H1 (cell line): ENCODE measurements around the gene PLXND1. TPM values are rescaled to one million over a fixed set of nuclear protein-coding genes. Genes with fewer than 3 reads are reported as not detected.

Experiments used
- CTCF ChIA-PET: fragments of 300-600 bp; sonication (Branson Sonifier 250); formaldehyde crosslinking; loops from one replicate; lab custom pipeline; 2021; ENCODE audit not compliant: partially characterized antibody; lab: Charles Lee
- POLR2A ChIA-PET: fragments of 300-600 bp; sonication (Branson Sonifier 250); formaldehyde crosslinking; loops from one replicate; lab custom pipeline; 2021; ENCODE audit warnings: inconsistent platforms; ENCODE audit not compliant: partially characterized antibody; lab: Charles Lee
- DNase-seq, 2 experiments: peaks; one replicate each; pipeline versions ENCODE4 v3.0.0 to v3.0.0-alpha.2; 2010 to 2022; ENCODE audit warnings: low spot score in 2 of 2, low read depth in 1 of 2, mixed read lengths in 1 of 2
- FAIRE-seq: peaks from 2 replicates; lab custom pipeline; 2011; peaks lifted over from hg19 to GRCh38; lab: Jason Lieb, UNC
- H2AFZ ChIP-seq: 2 replicates; pipeline ENCODE4 v1.8.1; 2012; ENCODE audit warnings: low read length, inconsistent platforms
- H2AK5ac ChIP-seq: 2 replicates; pipeline ENCODE4 v1.6.1; 2013; ENCODE audit warnings: low read depth, low read length
- H2BK120ac ChIP-seq: replicated peaks from 2 replicates; pipeline ENCODE3; 2013; ENCODE audit warnings: low read depth, low read length, inconsistent platforms
- H2BK12ac ChIP-seq: 2 replicates; pipeline ENCODE4 v1.6.1; 2013; ENCODE audit warnings: low read depth, low read length
- H2BK15ac ChIP-seq: 2 replicates; pipeline ENCODE4 v1.6.1; 2013; ENCODE audit warnings: low read length
- H2BK20ac ChIP-seq: 2 replicates; pipeline ENCODE4 v1.6.1; 2013; ENCODE audit warnings: low read length
- H2BK5ac ChIP-seq: 2 replicates; pipeline ENCODE4 v1.6.1; 2013; ENCODE audit warnings: low read depth, low read length
- H3K14ac ChIP-seq: 2 replicates; pipeline ENCODE4 v1.6.1; 2013; ENCODE audit warnings: inconsistent platforms; ENCODE audit not compliant: insufficient read length
- H3K18ac ChIP-seq: 2 replicates; pipeline ENCODE4 v1.6.1; 2013; ENCODE audit warnings: low read length; ENCODE audit errors: extremely low read depth
- H3K23ac ChIP-seq: 2 replicates; pipeline ENCODE4 v1.6.1; 2013; ENCODE audit warnings: inconsistent platforms; ENCODE audit not compliant: insufficient read length
- H3K23me2 ChIP-seq: 2 replicates; pipeline ENCODE4 v1.6.1; 2013; ENCODE audit warnings: low read depth, low read length
- H3K27ac ChIP-seq: 2 replicates; pipeline ENCODE4 v1.6.1; 2011; ENCODE audit warnings: low read depth, low read length, inconsistent platforms
- H3K27me3 ChIP-seq, 4 experiments: replicated peaks in 1 of 4; 1 replicate in 1 of 4; 2 replicates in 3 of 4; pipeline versions ENCODE4 v1.6.1 to v1.8.1; 2011 to 2013; ENCODE audit warnings: low read length in 3 of 4, mild to moderate bottlenecking in 3 of 4, inconsistent platforms in 2 of 4, mixed read lengths in 2 of 4, moderate library complexity in 1 of 4; ENCODE audit not compliant: control insufficient read depth in 3 of 4, insufficient read depth in 3 of 4; ENCODE audit errors: extremely low read depth in 1 of 4
- H3K36me3 ChIP-seq, 4 experiments: 2 replicates each; pipeline versions ENCODE4 v1.6.1 to v1.8.1; 2011 to 2013; ENCODE audit warnings: mild to moderate bottlenecking in 4 of 4, low read length in 3 of 4, moderate library complexity in 2 of 4, control low read depth in 1 of 4, inconsistent platforms in 1 of 4; ENCODE audit not compliant: insufficient read depth in 4 of 4, control insufficient read depth in 2 of 4
- H3K4ac ChIP-seq: replicated peaks from 2 replicates; pipeline ENCODE3; 2013; ENCODE audit warnings: low read length, low read depth, mixed read lengths, inconsistent platforms; ENCODE audit not compliant: insufficient read length
- H3K4me1 ChIP-seq, 4 experiments: replicated peaks in 1 of 4; 1 replicate in 1 of 4; 2 replicates in 3 of 4; pipeline versions ENCODE4 v1.6.1 to v1.8.1; 2011 to 2013; ENCODE audit warnings: low read length in 3 of 4, inconsistent platforms in 2 of 4, mixed read lengths in 1 of 4; ENCODE audit not compliant: insufficient read depth in 4 of 4, control insufficient read depth in 3 of 4
- H3K4me2 ChIP-seq, 2 experiments: 2 replicates each; pipeline versions ENCODE4 v1.6.1 to v1.8.1; 2011 to 2013; ENCODE audit warnings: low read depth in 2 of 2, low read length in 2 of 2, control low read depth in 1 of 2, inconsistent platforms in 1 of 2, mild to moderate bottlenecking in 1 of 2; ENCODE audit not compliant: insufficient read depth in 1 of 2
- H3K4me3 ChIP-seq, 4 experiments: fragments of 200-600, 300-600 bp in 1 of 4; sonication (generic), shearing (Covaris generic), sonication (Bioruptor Twin) in 1 of 4; 2 replicates each; pipeline versions ENCODE4 v1.5.1 to v1.8.1; 2011 to 2016; ENCODE audit warnings: low read length in 4 of 4, low read depth in 3 of 4, control low read depth in 2 of 4, inconsistent platforms in 2 of 4, mild to moderate bottlenecking in 2 of 4, mixed read lengths in 1 of 4, moderate library complexity in 1 of 4; ENCODE audit not compliant: insufficient read depth in 2 of 4; ENCODE audit errors: extremely low read depth in 1 of 4
- H3K56ac ChIP-seq: replicated peaks from 2 replicates; pipeline ENCODE3; 2013; ENCODE audit warnings: low read depth, mild to moderate bottlenecking, mixed read lengths, low read length, inconsistent platforms; ENCODE audit not compliant: insufficient read length
- H3K79me1 ChIP-seq: 2 replicates; pipeline ENCODE4 v1.6.1; 2013; ENCODE audit warnings: low read depth, low read length, control low read depth
- H3K79me2 ChIP-seq, 2 experiments: 2 replicates each; pipeline versions ENCODE4 v1.6.1 to v1.8.1; 2012 to 2013; ENCODE audit warnings: low read length in 2 of 2, mild to moderate bottlenecking in 2 of 2, inconsistent platforms in 1 of 2; ENCODE audit not compliant: insufficient read depth in 2 of 2, control insufficient read depth in 1 of 2
- H3K9ac ChIP-seq, 4 experiments: replicated peaks in 1 of 4; 1 replicate in 1 of 4; 2 replicates in 3 of 4; pipeline versions ENCODE4 v1.6.1 to v1.8.1; 2011 to 2013; ENCODE audit warnings: low read depth in 3 of 4, low read length in 3 of 4, control low read depth in 2 of 4, mild to moderate bottlenecking in 2 of 4, moderate library complexity in 2 of 4, inconsistent platforms in 1 of 4; ENCODE audit errors: extremely low read depth in 1 of 4
- H3K9me3 ChIP-seq, 2 experiments: 2 replicates each; pipeline versions ENCODE4 v1.6.1 to v1.8.1; 2012 to 2013; ENCODE audit warnings: mild to moderate bottlenecking in 2 of 2, moderate library complexity in 2 of 2, control low read depth in 1 of 2, inconsistent platforms in 1 of 2, low read depth in 1 of 2, low read length in 1 of 2, mixed read lengths in 1 of 2; ENCODE audit not compliant: insufficient read depth in 2 of 2
- H4K20me1 ChIP-seq, 2 experiments: replicated peaks in 1 of 2; 2 replicates each; pipeline versions ENCODE3 to v1.8.1; 2011 to 2013; ENCODE audit warnings: inconsistent platforms in 2 of 2, low read length in 2 of 2, mild to moderate bottlenecking in 1 of 2; ENCODE audit not compliant: insufficient read depth in 2 of 2, control insufficient read depth in 1 of 2
- H4K5ac ChIP-seq: 2 replicates; pipeline ENCODE4 v1.6.1; 2013; ENCODE audit warnings: low read length, low read depth, mixed read lengths, inconsistent platforms; ENCODE audit not compliant: insufficient read length
- H4K8ac ChIP-seq: 2 replicates; pipeline ENCODE4 v1.8.0; 2013; ENCODE audit warnings: mild to moderate bottlenecking, moderate library complexity, low read length, inconsistent platforms; ENCODE audit not compliant: insufficient read depth; ENCODE audit errors: extremely low read depth
- H4K91ac ChIP-seq: replicated peaks from 2 replicates; pipeline ENCODE3; 2013; ENCODE audit warnings: low read length, mixed read lengths, inconsistent platforms; ENCODE audit not compliant: insufficient read length
- JUN ChIP-seq: IDR thresholded peaks from 2 replicates; pipeline ENCODE4 v1.6.1; 2011; ENCODE audit warnings: low read depth, mild to moderate bottlenecking, improper control_type of control experiment, low read length
- KDM1A ChIP-seq: fragments of 200-600, 300-600 bp; sonication (generic); IDR thresholded peaks from 2 replicates; pipeline ENCODE4 v1.7.1; 2016; ENCODE audit warnings: mild to moderate bottlenecking, low read length, borderline replicate concordance
- TBP ChIP-seq: IDR thresholded peaks from 2 replicates; pipeline ENCODE4 v1.6.1; 2011; ENCODE audit warnings: low read depth, low read length, improper control_type of control experiment
- WGBS, 2 experiments: shearing (Covaris generic) in 1 of 2; methylation state at CpG; one replicate each; pipeline versions ENCODE4 v1.1.6 to v1.1.7; 2013 to 2015; ENCODE audit warnings: low lambda C conversion rate in 2 of 2, mixed read lengths in 2 of 2, inconsistent platforms in 1 of 2, low coverage in 1 of 2, missing lambda C conversion rate in 1 of 2; ENCODE audit not compliant: insufficient replicate concordance in 2 of 2, insufficient coverage in 1 of 2, insufficient read length in 1 of 2; ENCODE audit errors: extremely low coverage in 1 of 2, missing lambda C conversion rate in 1 of 2; 5-methylcytosine and 5-hydroxymethylcytosine counted together
- polyA plus RNA-seq, 7 experiments: library from polyadenylated mRNA; depleted of rRNA in 3 of 7; stranded (reverse) in 5 of 7; unstranded in 2 of 7; fragments of >200 nt in 5 of 7; fragments of 200-250 nt in 2 of 7; gene quantifications; 1 replicate in 5 of 7; 2 replicates in 1 of 7; 4 replicates in 1 of 7; pipeline versions ENCODE4 v1.2.1 to v1.2.3, GENCODE V29; 2011 to 2013; ENCODE audit warnings: missing spikeins in 2 of 7, mixed read lengths in 2 of 7
- total RNA-seq: library from RNA; stranded (reverse); fragmentation: NEBNext Ultra II Directional; extraction: Animal tissue kit (Norgen Biotek cat#: 25700); gene quantifications from 2 replicates; pipeline ENCODE4 v1.2.1, GENCODE V29; 2021

PLXND1 gene
- total and polyA plus RNA-seq, 2 of the 8 experiments (the other 6 are each of a cell fraction or from before 2014, with no cell fraction given): 17.7 to 66.4 TPM

DNA sequence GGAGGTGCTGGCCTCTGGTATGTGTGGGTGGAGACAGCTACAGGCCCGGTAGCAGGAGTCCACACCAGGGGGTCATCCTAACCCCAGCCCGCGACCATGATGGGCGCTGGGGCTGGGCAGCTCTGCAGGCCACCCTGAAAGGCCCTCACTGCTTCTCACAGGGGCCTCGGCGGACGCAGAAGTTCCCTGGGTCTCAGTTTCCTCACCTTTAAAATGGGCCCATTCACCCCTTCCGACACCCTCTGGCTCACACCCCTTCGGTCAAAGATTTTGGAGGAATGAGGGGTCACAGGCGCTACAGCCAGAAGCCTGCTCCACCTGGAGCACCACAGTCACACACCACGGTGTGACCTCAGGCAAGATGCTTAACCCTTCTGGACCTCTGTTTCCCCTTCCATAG is 8.0 kb downstream of the PLXND1 start:
- Histone ChIP-seq H2BK15ac (peak overlapping the region; percentile 97; the same call in 1 of the 2 replicates), H2AK5ac (peak overlapping the region; percentile 77; the same call in 1 of the 2 replicates), H2AFZ (no peak overlapping the region), H3K23ac (no peak overlapping the region), H4K20me1 (peaks cover 0 to 5% of the 10 kb centered on the region in 2 experiments), H3K79me1 (peaks cover 6% of the 10 kb centered on the region), H3K14ac (no peak overlapping the region), H3K18ac (no peak overlapping the region), H3K4me1 (peaks cover 11 to 68% (median 58%) of the 10 kb centered on the region in 4 experiments), H3K9me3 (no peaks in the 10 kb centered on the region), H3K56ac (no peak overlapping the region), H4K8ac (no peak overlapping the region), H3K4ac (no peak overlapping the region), H3K27me3 (no peaks in the 10 kb centered on the region), H2BK120ac (peak overlapping the region; percentile 15), H3K27ac (no peak overlapping the region)
- CTCF ChIA-PET: interaction anchor here (1.2 kb wide), 1 partner anchor 227 kb away, joined by 6 read pairs; no protein-coding TSS in a partner anchor
- FAIRE-seq (no peak), DNase-seq (no peak)
- WGBS, 2 experiments: 94% methylated on average over 11 of the region's 11 CpGs; no CpG with 5 or more reads in 1 of the 2 experiments
- POLR2A ChIA-PET: interaction anchor here (1.2 kb wide), 2 partner anchors 32 to 61 kb away, joined by 3 to 5 read pairs; no protein-coding TSS in a partner anchor
- TF ChIP-seq TBP (no peak), JUN (no peak), KDM1A (peak; percentile 76; the same call in 1 of the 2 replicates)
- TF ChIP-seq, all 59 proteins: peak for 1
- H4K5ac ChIP-seq: no peak overlapping the region
- H4K91ac ChIP-seq: peak overlapping the region; percentile 81
- no peaks in the 10 kb centered on the region; the same call in 1 of the 2 replicates for H3K23me2 ChIP-seq
- peak overlapping the region; percentile 97; the same call in 1 of the 2 replicates for H2BK5ac ChIP-seq
- peak overlapping the region; percentile 85; the same call in 1 of the 2 replicates for H2BK12ac ChIP-seq
- H3K4me3 ChIP-seq: no peak overlapping the region
- H2BK20ac ChIP-seq: peak overlapping the region; percentile 87; the same call in 1 of the 2 replicates
- no peak overlapping the region for H3K4me2 ChIP-seq
- no peak overlapping the region for H3K9ac ChIP-seq
- H3K79me2 ChIP-seq: peaks cover 0 to 24% of the 10 kb centered on the region in 2 experiments; a peak in 2 of 4 replicates
- no peaks in the 10 kb centered on the region for H3K36me3 ChIP-seq
